HepG2 (cell line): ENCODE measurements around the gene ZFP64. TPM values are rescaled to one million over a fixed set of nuclear protein-coding genes. Genes with fewer than 3 reads are reported as not detected.

ENCODE experiments used
- ATAC-seq: fragments of 200-7000 bp; cut with Tn5 transposase; 3 replicates; pipeline ENCODE4 v1.9.1; 2020; ENCODE audit warnings: mild to moderate bottlenecking, moderate library complexity
- BruUV-seq: library from RNA; stranded (reverse); fragments of 400-500 nt; replicated peaks from 2 replicates; lab custom pipeline; 2021; lab: Mats Ljungman, UMichigan
- CTCF ChIA-PET: fragments of 300-600 bp; formaldehyde crosslinking; extraction: SDS; loops from one replicate; lab custom pipeline; 2021; ENCODE audit warnings: low total read pairs, inconsistent platforms, low intra/inter-chr PET ratio; lab: Yijun Ruan, JAX
- POLR2A ChIA-PET: fragments of 350-600 bp; sonication (Branson Sonifier 250); formaldehyde crosslinking; loops from one replicate; lab custom pipeline; 2020; ENCODE audit warnings: antibody characterized with exemption, inconsistent platforms; lab: Yijun Ruan, JAX
- DNase-seq: peaks from one replicate; pipeline ENCODE4 v3.0.0-alpha.2; 2015; ENCODE audit warnings: low spot score
- FAIRE-seq: peaks from 3 replicates; lab custom pipeline; 2011; peaks lifted over from hg19 to GRCh38; lab: Jason Lieb, UNC
- H2AFZ ChIP-seq: one replicate; pipeline ENCODE4 v1.6.1; 2011; ENCODE audit warnings: low read length, inconsistent platforms
- H3K27ac ChIP-seq: fragments of 300-600 bp; 3 replicates; pipeline ENCODE4 v1.8.0; 2011; ENCODE audit warnings: mixed run types, mild to moderate bottlenecking, mixed read lengths, low read length, inconsistent platforms; ENCODE audit not compliant: insufficient read depth; ENCODE audit errors: extremely low read length
- H3K27me3 ChIP-seq, 2 experiments: fragments of 200-600 bp in 1 of 2; 2 replicates in 1 of 2; 3 replicates in 1 of 2; pipeline versions ENCODE4 v1.6.0 to v1.8.0; 2011; ENCODE audit warnings: low read length in 2 of 2, mild to moderate bottlenecking in 2 of 2, moderate library complexity in 2 of 2, inconsistent platforms in 1 of 2; ENCODE audit not compliant: insufficient read depth in 2 of 2, control insufficient read depth in 1 of 2
- H3K36me3 ChIP-seq, 2 experiments: fragments of 200-600 bp in 1 of 2; replicated peaks in 1 of 2; 2 replicates in 1 of 2; 3 replicates in 1 of 2; pipeline versions ENCODE4 v1.5.1 to v1.8.0; 2011; ENCODE audit warnings: low read length in 2 of 2, inconsistent platforms in 1 of 2; ENCODE audit not compliant: insufficient read depth in 2 of 2, control insufficient read depth in 1 of 2
- H3K4me1 ChIP-seq: 2 replicates; pipeline ENCODE4 v1.5.1; 2012; ENCODE audit warnings: low read length, inconsistent platforms; ENCODE audit not compliant: insufficient read depth
- H3K4me2 ChIP-seq: 2 replicates; pipeline ENCODE4 v1.6.0; 2011; ENCODE audit warnings: low read depth, low read length, inconsistent platforms
- H3K4me3 ChIP-seq, 3 experiments: fragments of 200-600 bp in 1 of 3; sonication (generic), shearing (Covaris generic) in 1 of 3; replicated peaks in 1 of 3; 2 replicates each; pipeline ENCODE4 v1.5.1; 2011 to 2016; ENCODE audit warnings: low read length in 3 of 3, inconsistent platforms in 2 of 3, low read depth in 2 of 3, mild to moderate bottlenecking in 2 of 3, control low read depth in 1 of 3, mixed read lengths in 1 of 3; ENCODE audit not compliant: insufficient read depth in 1 of 3
- H3K79me2 ChIP-seq: one replicate; pipeline ENCODE4 v1.6.1; 2011; ENCODE audit warnings: low read length, inconsistent platforms; ENCODE audit not compliant: insufficient read depth
- H3K9ac ChIP-seq: 2 replicates; pipeline ENCODE4 v1.6.0; 2011; ENCODE audit warnings: mild to moderate bottlenecking, low read depth, low read length, inconsistent platforms; ENCODE audit not compliant: insufficient read depth
- H3K9me3 ChIP-seq: 2 replicates; pipeline ENCODE4 v1.5.1; 2012; ENCODE audit warnings: mild to moderate bottlenecking, low read length
- H4K20me1 ChIP-seq: 2 replicates; pipeline ENCODE4 v1.6.0; 2011; ENCODE audit warnings: inconsistent platforms, mild to moderate bottlenecking, low read length, moderate library complexity; ENCODE audit not compliant: insufficient read depth
- KLF6 ChIP-seq: IDR thresholded peaks from 2 replicates; pipeline ENCODE4 v1.8.0; 2016; ENCODE audit warnings: missing biosample characterization, missing genetic modification reagents
- PHF20 ChIP-seq: sonication (generic); formaldehyde crosslinking; IDR thresholded peaks from 2 replicates; pipeline ENCODE4 v1.5.0; 2020; ENCODE audit warnings: mild to moderate bottlenecking, missing genetic modification reagents
- SNAPC2 ChIP-seq: sonication (generic); formaldehyde crosslinking; IDR thresholded peaks from 2 replicates; pipeline ENCODE4 v1.8.1; 2022; ENCODE audit warnings: mild to moderate bottlenecking, missing genetic modification reagents
- ZNF629 ChIP-seq: sonication (generic); formaldehyde crosslinking; conservative IDR thresholded peaks from 2 replicates; pipeline ENCODE4 v1.5.0; 2020; ENCODE audit warnings: missing genetic modification reagents
- ZNF790 ChIP-seq: sonication (generic); formaldehyde crosslinking; IDR thresholded peaks from 2 replicates; pipeline ENCODE4 v1.8.0; 2022; ENCODE audit warnings: missing genetic modification reagents, mild to moderate bottlenecking, borderline replicate concordance
- WGBS: methylation state at CpG from one replicate; pipeline ENCODE4 v1.1.6; 2017; ENCODE audit warnings: low lambda C conversion rate; 5-methylcytosine and 5-hydroxymethylcytosine counted together
- in situ Hi-C: cut with HindIII; loops from 2 replicates; pipeline ENCODE4 v1.10.0; 2017; ENCODE audit warnings: low pct_unique_long_range_greater_than_20kb; ENCODE audit not compliant: extremely low pct_ligation_motif_present
- intact Hi-C: fragments of 100-400 bp; cut with micrococcal nuclease; formaldehyde crosslinking; loops from one replicate; pipeline ENCODE4 v1.10.0; 2022; ENCODE audit not compliant: unreplicated experiment
- polyA plus RNA-seq, 8 experiments: library from polyadenylated mRNA; depleted of rRNA in 3 of 8; stranded (reverse) in 7 of 8; unstranded in 1 of 8; fragments of >200 nt; fragmentation: Illumina TruSeq in 4 of 8; extraction: Trizol in 4 of 8; gene quantifications; 2 replicates each; pipeline versions ENCODE4 v1.2.1 to v1.2.3, GENCODE V29; 2011 to 2016; ENCODE audit warnings: low read depth in 4 of 8, missing spikeins in 1 of 8, mixed read lengths in 1 of 8; ENCODE audit not compliant: insufficient read depth in 1 of 8
- total RNA-seq, 5 experiments: library from RNA; depleted of rRNA; stranded (reverse); fragments of >200 nt; fragmentation: Illumina TruSeq; extraction: Trizol; gene quantifications; 2 replicates each; pipeline ENCODE4 v1.2.3, GENCODE V29; 2016; ENCODE audit warnings: low read depth in 1 of 5
- TF ChIP-seq, protein P1 (sequence below): sonication (generic); formaldehyde crosslinking; IDR thresholded peaks from 2 replicates; pipeline ENCODE4 v1.5.1; 2020; ENCODE audit warnings: missing genetic modification reagents, mild to moderate bottlenecking, borderline replicate concordance

ZFP64 gene
- total and polyA plus RNA-seq, 2 of the 13 experiments (the other 11 are each of a cell fraction or from before 2014, with no cell fraction given): 12.0 to 24.3 TPM

DNA sequence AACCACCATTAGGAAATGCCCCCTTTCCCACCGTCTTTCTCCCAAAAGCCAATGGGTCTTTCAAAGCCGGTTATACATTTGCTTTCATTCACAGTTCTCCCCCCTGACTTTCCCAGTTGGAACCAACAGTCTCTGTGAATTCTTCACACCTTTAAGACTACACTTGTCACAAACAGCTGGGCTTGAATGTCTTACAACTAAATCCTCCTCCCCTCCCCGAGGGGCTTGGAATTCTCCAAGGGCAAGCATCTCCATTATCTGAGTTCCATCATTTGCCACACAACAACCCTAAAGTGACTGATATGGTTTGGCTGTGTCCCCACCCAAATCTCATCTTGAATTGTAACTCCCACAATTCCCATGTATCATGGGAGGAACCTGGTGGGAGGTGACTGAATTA lies 12.9 kb downstream of the ZFP64 start (continued):
- TF ChIP-seq PHF20 (CRISPR knock-in tag): no peak
- TF ChIP-seq, protein P1, sequence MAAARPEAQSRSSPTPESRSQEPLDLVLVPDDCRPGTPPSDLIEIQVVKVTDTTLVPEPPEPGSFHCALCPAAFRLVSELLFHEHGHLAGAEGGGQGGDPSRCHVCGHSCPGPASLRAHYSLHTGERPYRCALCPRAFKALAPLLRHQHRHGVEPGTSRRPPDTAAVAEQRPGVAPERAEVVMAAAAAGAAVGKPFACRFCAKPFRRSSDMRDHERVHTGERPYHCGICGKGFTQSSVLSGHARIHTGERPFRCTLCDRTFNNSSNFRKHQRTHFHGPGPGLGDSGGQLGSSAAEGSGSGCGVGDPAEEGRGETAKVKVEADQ (CRISPR knock-in tag): no peak
- no peak for TF ChIP-seq KLF6

DNA sequence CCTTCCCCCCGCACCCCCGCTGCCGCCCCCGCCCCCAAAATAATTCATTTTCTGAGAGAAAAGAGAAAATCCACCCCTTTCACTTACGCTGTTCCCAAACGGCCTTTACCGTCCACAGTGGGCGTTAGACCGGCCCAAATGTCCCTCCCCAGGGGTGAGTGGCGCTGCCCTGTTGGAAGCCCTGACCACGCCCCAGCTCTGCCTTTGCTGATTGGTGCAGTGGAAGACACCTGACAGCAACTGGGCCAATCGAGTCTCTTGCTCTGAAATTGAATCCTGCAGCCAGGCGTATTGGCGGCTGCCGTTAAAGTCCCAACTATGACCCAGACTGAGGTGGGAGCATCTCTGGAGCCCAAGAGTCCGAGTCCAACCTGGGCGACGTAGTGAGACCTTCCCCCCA lies 15.7 kb downstream of the ZFP64 start:
- no peak overlapping the region for H2AFZ ChIP-seq
- H3K4me2 ChIP-seq: no peak overlapping the region
- TF ChIP-seq ZNF790 (CRISPR knock-in tag) (no peak), SNAPC2 (CRISPR knock-in tag) (no peak), ZNF629 (CRISPR knock-in tag) (no peak)
- TF ChIP-seq, all 625 proteins: peak for 0
- ATAC-seq (no peak; the same call in 2 of the 3 replicates), DNase-seq (no peak), FAIRE-seq (no peak)
- H3K4me3 ChIP-seq: no peak overlapping the region
- H3K9ac ChIP-seq: no peak overlapping the region
- H3K27me3 ChIP-seq: no peaks in the 10 kb centered on the region
- no peak overlapping the region for H3K27ac ChIP-seq
- POLR2A ChIA-PET: no interaction called here
- H3K36me3 ChIP-seq: peaks cover 4 to 20% of the 10 kb centered on the region in 2 experiments; a peak in 4 of 5 replicates
- H3K9me3 ChIP-seq: no peaks in the 10 kb centered on the region
- no peaks in the 10 kb centered on the region for H4K20me1 ChIP-seq
- CTCF ChIA-PET: no interaction called here
- no TSS peak for BruUV-seq
- no peaks in the 10 kb centered on the region for H3K79me2 ChIP-seq
- peaks cover 5% of the 10 kb centered on the region for H3K4me1 ChIP-seq
- in situ Hi-C loops: no loop called here
- 98% methylated on average over 18 of the region's 18 CpGs for WGBS
- intact Hi-C loops: no loop called here
